GM23338 (cell line): ENCODE measurements around the gene WNT10A. TPM values are rescaled to one million over a fixed set of nuclear protein-coding genes. Genes with fewer than 3 reads are reported as not detected.

Experiments used
- ATAC-seq: fragments of 200-7000 bp; cut with Tn5 transposase; 3 replicates; pipeline ENCODE4 v1.9.1; 2020
- DNase-seq: peaks from one replicate; pipeline ENCODE4 v3.0.0-alpha.2; 2015; ENCODE audit warnings: low spot score
- H2AFZ ChIP-seq: fragments of 200-600 bp; sonication (generic); 2 replicates; pipeline ENCODE4 v1.8.0; 2016; ENCODE audit warnings: antibody characterized with exemption, mild to moderate bottlenecking, moderate library complexity
- H3F3A ChIP-seq: fragments of 200-600 bp; sonication (generic); replicated peaks from 2 replicates; pipeline ENCODE4 v1.8.0; 2017; ENCODE audit warnings: antibody characterized with exemption, mixed run types, low read depth
- H3K27ac ChIP-seq: fragments of 200-600 bp; sonication (generic); 2 replicates; pipeline ENCODE4 v1.6.1; 2016; ENCODE audit warnings: low read depth
- H3K27me3 ChIP-seq: fragments of 200-600 bp; sonication (generic); 2 replicates; pipeline ENCODE4 v1.8.0; 2016; ENCODE audit warnings: mild to moderate bottlenecking, mixed run types, moderate library complexity; ENCODE audit not compliant: insufficient read depth
- H3K36me3 ChIP-seq: fragments of 200-600 bp; sonication (generic); 2 replicates; pipeline ENCODE4 v1.8.0; 2016; ENCODE audit warnings: mild to moderate bottlenecking; ENCODE audit not compliant: insufficient read depth
- H3K4me1 ChIP-seq: fragments of 200-600 bp; sonication (generic); 2 replicates; pipeline ENCODE4 v1.8.0; 2016; ENCODE audit warnings: mild to moderate bottlenecking, moderate library complexity; ENCODE audit not compliant: insufficient read depth
- H3K4me2 ChIP-seq: fragments of 200-600 bp; sonication (generic); 2 replicates; pipeline ENCODE4 v1.7.1; 2017; ENCODE audit warnings: mixed run types
- H3K4me3 ChIP-seq: fragments of 200-600 bp; sonication (generic); 2 replicates; pipeline ENCODE4 v1.6.1; 2016; ENCODE audit warnings: mixed run types
- H3K79me2 ChIP-seq: fragments of 200-600 bp; sonication (generic); replicated peaks from 2 replicates; pipeline ENCODE4 v1.8.0; 2017; ENCODE audit warnings: mild to moderate bottlenecking; ENCODE audit not compliant: insufficient read depth
- H3K9me2 ChIP-seq: fragments of 200-600 bp; sonication (generic); 2 replicates; pipeline ENCODE4 v1.8.0; 2017; ENCODE audit not compliant: insufficient read depth
- H4K20me1 ChIP-seq: fragments of 200-600 bp; sonication (generic); replicated peaks from 2 replicates; pipeline ENCODE4 v1.8.0; 2017; ENCODE audit warnings: mild to moderate bottlenecking; ENCODE audit not compliant: insufficient read depth
- H3K27ac Mint-ChIP-seq: 2 replicates; pipeline ENCODE4 v1.8.0; 2020; ENCODE audit warnings: inconsistent platforms, mild to moderate bottlenecking, moderate library complexity, mixed read lengths
- H3K27me3 Mint-ChIP-seq: 3 replicates; pipeline ENCODE4 v1.8.0; 2022; ENCODE audit warnings: low read depth, mild to moderate bottlenecking, moderate library complexity, mixed read lengths, inconsistent platforms; ENCODE audit not compliant: insufficient read depth, poor library complexity
- H3K36me3 Mint-ChIP-seq: 3 replicates; pipeline ENCODE4 v1.8.0; 2021; ENCODE audit warnings: low read depth, mild to moderate bottlenecking, inconsistent platforms, moderate library complexity, mixed read lengths
- H3K4me1 Mint-ChIP-seq: 3 replicates; pipeline ENCODE4 v1.8.0; 2020; ENCODE audit warnings: mild to moderate bottlenecking, inconsistent platforms, mixed read lengths
- H3K4me3 Mint-ChIP-seq: 3 replicates; pipeline ENCODE4 v1.8.0; 2021; ENCODE audit warnings: moderate library complexity, mild to moderate bottlenecking, inconsistent platforms, mixed read lengths
- H3K9me3 Mint-ChIP-seq: 3 replicates; pipeline ENCODE4 v1.8.0; 2020; ENCODE audit warnings: moderate library complexity, mild to moderate bottlenecking, inconsistent platforms, mixed read lengths
- EZH2 ChIP-seq: fragments of 200-600 bp; sonication (generic); IDR thresholded peaks from one replicate; pipeline ENCODE4 v1.8.0; 2017; ENCODE audit warnings: antibody characterized with exemption, mild to moderate bottlenecking, low read depth; ENCODE audit not compliant: unreplicated experiment
- NANOG ChIP-seq: IDR thresholded peaks from 2 replicates; pipeline ENCODE4 v1.6.1; 2016; ENCODE audit warnings: antibody characterized with exemption, borderline replicate concordance
- ZNF114 ChIP-seq: fragments of 250-450 bp; sonication (Bioruptor Pico); IDR thresholded peaks from 2 replicates; pipeline ENCODE4 v1.5.0; 2020; ENCODE audit warnings: mild to moderate bottlenecking, moderate library complexity
- polyA plus RNA-seq: library from polyadenylated mRNA; unstranded; fragments of >200 nt; fragmentation: Nextera tagmentation; extraction: Ambion mirVana; gene quantifications from 2 replicates; pipeline ENCODE4 v1.2.1, GENCODE V29; 2016
- total RNA-seq: library from RNA; depleted of rRNA; stranded (reverse); fragments of >200 nt; shearing (Covaris generic); gene quantifications from 2 replicates; pipeline ENCODE4 v1.2.3, GENCODE V29; 2014
- TF ChIP-seq, protein P1 (sequence below): IDR thresholded peaks from 2 replicates; pipeline ENCODE4 v1.6.1; 2016; ENCODE audit warnings: antibody characterized with exemption
- TF ChIP-seq, protein P2 (sequence below): IDR thresholded peaks from one replicate; pipeline ENCODE4 v1.6.1; 2018; ENCODE audit warnings: antibody characterized with exemption; ENCODE audit not compliant: unreplicated experiment

Gene WNT10A
- total and polyA plus RNA-seq, 2 experiments from 2014 or later, result not detected

DNA sequence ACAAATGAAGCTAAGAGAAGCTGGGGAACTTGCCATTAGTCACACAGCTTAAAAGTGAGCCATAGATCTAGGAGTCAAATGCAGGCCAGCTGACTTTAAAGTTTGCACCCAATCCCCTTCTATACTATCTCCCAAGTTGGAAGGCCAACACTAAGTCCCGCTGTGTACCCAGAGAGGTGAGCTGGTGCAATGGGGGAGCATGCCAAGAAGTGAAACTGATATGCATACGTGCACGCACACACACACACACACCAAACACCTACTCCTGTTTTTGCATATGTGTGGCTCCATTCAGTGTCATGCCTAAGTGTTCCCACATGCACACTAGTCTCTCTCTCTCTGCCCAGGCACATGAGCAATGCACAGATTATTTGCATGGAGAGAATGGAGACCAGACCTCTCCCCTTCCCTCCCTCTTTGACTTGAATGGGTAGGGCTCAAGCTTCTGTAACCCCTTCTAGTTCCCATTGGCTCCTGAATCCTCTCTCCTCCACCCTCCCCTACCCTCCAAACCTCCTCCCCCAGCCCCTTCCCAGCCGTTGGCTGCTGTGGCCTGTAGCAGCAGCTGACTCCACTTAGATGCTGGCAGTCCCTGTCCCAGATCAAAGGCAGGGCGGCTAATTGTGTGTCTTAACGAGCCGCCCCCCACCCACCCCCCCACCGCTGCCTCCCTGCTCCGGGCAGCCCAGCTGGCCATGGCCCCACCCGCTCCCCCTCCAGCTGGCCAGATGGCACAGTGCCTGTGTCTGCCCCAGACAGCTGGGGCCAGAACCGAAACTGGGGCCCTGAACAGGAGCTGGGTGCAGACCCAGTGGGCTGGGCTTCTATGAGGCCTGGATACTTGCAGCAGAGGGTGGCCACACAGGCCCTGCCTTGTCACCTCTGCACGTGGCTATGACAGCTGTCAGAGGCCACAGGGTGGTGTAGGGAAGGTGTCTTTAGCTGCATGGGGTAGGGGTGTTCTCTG is 5.6 kb downstream of the WNT10A start:
- H3K36me3 ChIP-seq, result no peaks in the 10 kb centered on the region
- no peak; the same call in 2 of the 3 replicates for ATAC-seq
- no peaks in the 10 kb centered on the region for H3K79me2 ChIP-seq
- no peak for DNase-seq
- Mint-ChIP-seq H3K36me3 (no peaks in the 10 kb centered on the region; the same call in 2 of the 3 replicates), H3K27ac (no peak overlapping the region), H3K9me3 (no peaks in the 10 kb centered on the region), H3K4me1 (peaks cover 8% of the 10 kb centered on the region; the same call in 2 of the 3 replicates), H3K27me3 (peaks cover 92% of the 10 kb centered on the region), H3K4me3 (no peak overlapping the region)
- H3F3A ChIP-seq, result no peaks in the 10 kb centered on the region
- no peaks in the 10 kb centered on the region; the same call in 1 of the 2 replicates for H3K4me1 ChIP-seq
- peaks cover 8% of the 10 kb centered on the region for H4K20me1 ChIP-seq
- no peak overlapping the region for H3K4me2 ChIP-seq
- H3K27me3 ChIP-seq, result peaks cover 98% of the 10 kb centered on the region
- no peak overlapping the region for H2AFZ ChIP-seq
- TF ChIP-seq EZH2 (peak; percentile 50), ZNF114 (CRISPR knock-in tag) (no peak), NANOG (no peak)
- TF ChIP-seq, protein P1, sequence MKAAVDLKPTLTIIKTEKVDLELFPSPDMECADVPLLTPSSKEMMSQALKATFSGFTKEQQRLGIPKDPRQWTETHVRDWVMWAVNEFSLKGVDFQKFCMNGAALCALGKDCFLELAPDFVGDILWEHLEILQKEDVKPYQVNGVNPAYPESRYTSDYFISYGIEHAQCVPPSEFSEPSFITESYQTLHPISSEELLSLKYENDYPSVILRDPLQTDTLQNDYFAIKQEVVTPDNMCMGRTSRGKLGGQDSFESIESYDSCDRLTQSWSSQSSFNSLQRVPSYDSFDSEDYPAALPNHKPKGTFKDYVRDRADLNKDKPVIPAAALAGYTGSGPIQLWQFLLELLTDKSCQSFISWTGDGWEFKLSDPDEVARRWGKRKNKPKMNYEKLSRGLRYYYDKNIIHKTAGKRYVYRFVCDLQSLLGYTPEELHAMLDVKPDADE, result no peak
- no peaks in the 10 kb centered on the region for H3K9me2 ChIP-seq
- H3K27ac ChIP-seq, result no peak overlapping the region
- H3K4me3 ChIP-seq, result no peak overlapping the region

DNA sequence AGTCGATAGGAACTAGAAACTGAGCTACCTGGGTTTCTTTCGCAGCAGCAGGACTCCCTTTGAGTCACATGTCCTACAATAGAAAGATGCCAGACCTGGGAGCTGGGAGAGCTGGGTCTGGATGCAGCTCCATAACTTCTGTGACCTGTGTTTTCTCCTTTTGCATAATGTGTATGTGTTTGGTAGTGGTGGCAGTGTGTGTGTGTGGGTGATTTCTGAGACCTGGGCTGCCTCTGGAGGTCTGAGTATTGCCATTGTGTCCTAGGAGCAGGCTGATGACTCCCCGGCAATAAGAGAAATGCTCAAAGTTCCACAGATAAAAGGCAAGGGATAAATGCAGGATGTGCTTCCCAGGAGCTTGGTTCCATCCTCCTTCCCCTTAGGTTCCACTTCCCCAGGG is 6.4 kb downstream of the WNT10A start:
- Mint-ChIP-seq H3K4me1 (peaks cover 11% of the 10 kb centered on the region; the same call in 2 of the 3 replicates), H3K27me3 (peaks cover 92% of the 10 kb centered on the region), H3K4me3 (no peak overlapping the region), H3K27ac (no peak overlapping the region), H3K36me3 (no peaks in the 10 kb centered on the region; the same call in 2 of the 3 replicates), H3K9me3 (no peaks in the 10 kb centered on the region)
- H3K4me2 ChIP-seq, result no peak overlapping the region
- no peaks in the 10 kb centered on the region for H3F3A ChIP-seq
- H3K36me3 ChIP-seq, result no peaks in the 10 kb centered on the region
- no peaks in the 10 kb centered on the region for H3K9me2 ChIP-seq
- H3K4me3 ChIP-seq, result no peak overlapping the region
- H3K79me2 ChIP-seq, result no peaks in the 10 kb centered on the region
- DNase-seq (no peak), ATAC-seq (no peak)
- H3K27ac ChIP-seq, result no peak overlapping the region
- peaks cover 98% of the 10 kb centered on the region for H3K27me3 ChIP-seq
- peaks cover 8% of the 10 kb centered on the region for H4K20me1 ChIP-seq
- no peaks in the 10 kb centered on the region; the same call in 1 of the 2 replicates for H3K4me1 ChIP-seq
- no peak overlapping the region for H2AFZ ChIP-seq
- TF ChIP-seq, protein P1, result no peak
- TF ChIP-seq EZH2, result peak; percentile 59
- TF ChIP-seq, protein P2, sequence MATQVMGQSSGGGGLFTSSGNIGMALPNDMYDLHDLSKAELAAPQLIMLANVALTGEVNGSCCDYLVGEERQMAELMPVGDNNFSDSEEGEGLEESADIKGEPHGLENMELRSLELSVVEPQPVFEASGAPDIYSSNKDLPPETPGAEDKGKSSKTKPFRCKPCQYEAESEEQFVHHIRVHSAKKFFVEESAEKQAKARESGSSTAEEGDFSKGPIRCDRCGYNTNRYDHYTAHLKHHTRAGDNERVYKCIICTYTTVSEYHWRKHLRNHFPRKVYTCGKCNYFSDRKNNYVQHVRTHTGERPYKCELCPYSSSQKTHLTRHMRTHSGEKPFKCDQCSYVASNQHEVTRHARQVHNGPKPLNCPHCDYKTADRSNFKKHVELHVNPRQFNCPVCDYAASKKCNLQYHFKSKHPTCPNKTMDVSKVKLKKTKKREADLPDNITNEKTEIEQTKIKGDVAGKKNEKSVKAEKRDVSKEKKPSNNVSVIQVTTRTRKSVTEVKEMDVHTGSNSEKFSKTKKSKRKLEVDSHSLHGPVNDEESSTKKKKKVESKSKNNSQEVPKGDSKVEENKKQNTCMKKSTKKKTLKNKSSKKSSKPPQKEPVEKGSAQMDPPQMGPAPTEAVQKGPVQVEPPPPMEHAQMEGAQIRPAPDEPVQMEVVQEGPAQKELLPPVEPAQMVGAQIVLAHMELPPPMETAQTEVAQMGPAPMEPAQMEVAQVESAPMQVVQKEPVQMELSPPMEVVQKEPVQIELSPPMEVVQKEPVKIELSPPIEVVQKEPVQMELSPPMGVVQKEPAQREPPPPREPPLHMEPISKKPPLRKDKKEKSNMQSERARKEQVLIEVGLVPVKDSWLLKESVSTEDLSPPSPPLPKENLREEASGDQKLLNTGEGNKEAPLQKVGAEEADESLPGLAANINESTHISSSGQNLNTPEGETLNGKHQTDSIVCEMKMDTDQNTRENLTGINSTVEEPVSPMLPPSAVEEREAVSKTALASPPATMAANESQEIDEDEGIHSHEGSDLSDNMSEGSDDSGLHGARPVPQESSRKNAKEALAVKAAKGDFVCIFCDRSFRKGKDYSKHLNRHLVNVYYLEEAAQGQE, result no peak
